HepG2 (cell line): ENCODE measurements around the gene TRIM7. TPM values are rescaled to one million over a fixed set of nuclear protein-coding genes. Genes with fewer than 3 reads are reported as not detected.

Experiments used
- GATAD1 ChIP-seq: IDR thresholded peaks from 2 replicates; pipeline ENCODE4 v1.6.1; 2016; ENCODE audit warnings: missing genetic modification reagents, missing compliant biosample characterization
- HDAC6 ChIP-seq: fragments of 200-600 bp; sonication (generic); IDR thresholded peaks from 2 replicates; pipeline ENCODE4 v1.7.0; 2017; ENCODE audit warnings: mild to moderate bottlenecking, antibody characterized with exemption, low read length, low read depth
- KDM2A ChIP-seq: sonication (generic); formaldehyde crosslinking; IDR thresholded peaks from 2 replicates; pipeline ENCODE4 v1.4.0; 2020; ENCODE audit warnings: low read depth, missing genetic modification reagents, borderline replicate concordance
- KLF16 ChIP-seq, 2 experiments: sonication (generic) in 1 of 2; formaldehyde crosslinking in 1 of 2; IDR thresholded peaks; 2 replicates each; pipeline versions ENCODE4 v1.6.1 to v1.8.0; 2016 to 2023; ENCODE audit warnings: missing genetic modification reagents in 2 of 2, missing compliant biosample characterization in 1 of 2
- NFATC3 ChIP-seq: sonication (generic); formaldehyde crosslinking; IDR thresholded peaks from 2 replicates; pipeline ENCODE4 v1.5.1; 2020; ENCODE audit warnings: mild to moderate bottlenecking, missing genetic modification reagents
- PHF5A ChIP-seq: IDR thresholded peaks from one replicate; pipeline ENCODE4 v1.6.1; 2018; ENCODE audit warnings: low read depth, missing genetic modification reagents; ENCODE audit not compliant: unreplicated experiment
- PPARG ChIP-seq: conservative IDR thresholded peaks from 2 replicates; pipeline ENCODE4 v1.6.1; 2016; ENCODE audit warnings: missing biosample characterization, missing genetic modification reagents
- RORA ChIP-seq: sonication (generic); formaldehyde crosslinking; IDR thresholded peaks from 2 replicates; pipeline ENCODE4 v1.5.0; 2020; ENCODE audit warnings: mild to moderate bottlenecking, missing genetic modification reagents, moderate library complexity
- ZNF614 ChIP-seq: IDR thresholded peaks from 2 replicates; pipeline ENCODE4 v1.6.1; 2018; ENCODE audit warnings: missing biosample characterization, missing genetic modification reagents, inconsistent platforms, borderline replicate concordance
- ZNF749 ChIP-seq: sonication (generic); formaldehyde crosslinking; IDR thresholded peaks from 2 replicates; pipeline ENCODE4 v1.8.0; 2022; ENCODE audit warnings: mild to moderate bottlenecking, missing genetic modification reagents, moderate library complexity, borderline replicate concordance
- ZNF790 ChIP-seq: sonication (generic); formaldehyde crosslinking; IDR thresholded peaks from 2 replicates; pipeline ENCODE4 v1.8.0; 2022; ENCODE audit warnings: missing genetic modification reagents, mild to moderate bottlenecking, borderline replicate concordance
- polyA plus RNA-seq, 8 experiments: library from polyadenylated mRNA; depleted of rRNA in 3 of 8; stranded (reverse) in 7 of 8; unstranded in 1 of 8; fragments of >200 nt; fragmentation: Illumina TruSeq in 4 of 8; extraction: Trizol in 4 of 8; gene quantifications; 2 replicates each; pipeline versions ENCODE4 v1.2.1 to v1.2.3, GENCODE V29; 2011 to 2016; ENCODE audit warnings: low read depth in 4 of 8, missing spikeins in 1 of 8, mixed read lengths in 1 of 8; ENCODE audit not compliant: insufficient read depth in 1 of 8
- total RNA-seq, 5 experiments: library from RNA; depleted of rRNA; stranded (reverse); fragments of >200 nt; fragmentation: Illumina TruSeq; extraction: Trizol; gene quantifications; 2 replicates each; pipeline ENCODE4 v1.2.3, GENCODE V29; 2016; ENCODE audit warnings: low read depth in 1 of 5
- TF ChIP-seq, protein P1 (sequence below): sonication (generic); formaldehyde crosslinking; IDR thresholded peaks from 2 replicates; pipeline ENCODE4 v1.4.0; 2020; ENCODE audit warnings: missing genetic modification reagents
- TF ChIP-seq, protein P2 (sequence below): sonication (generic); formaldehyde crosslinking; IDR thresholded peaks from 2 replicates; pipeline ENCODE4 v1.4.0; 2020; ENCODE audit warnings: missing genetic modification reagents
- TF ChIP-seq, protein P3 (sequence below): sonication (generic); formaldehyde crosslinking; IDR thresholded peaks from 2 replicates; pipeline ENCODE4; 2020; ENCODE audit warnings: missing genetic modification reagents, mild to moderate bottlenecking, borderline replicate concordance

TRIM7 gene
- total and polyA plus RNA-seq, 2 of the 13 experiments (the other 11 are each of a cell fraction or from before 2014, with no cell fraction given) = 0.13 TPM; not detected in 1

DNA sequence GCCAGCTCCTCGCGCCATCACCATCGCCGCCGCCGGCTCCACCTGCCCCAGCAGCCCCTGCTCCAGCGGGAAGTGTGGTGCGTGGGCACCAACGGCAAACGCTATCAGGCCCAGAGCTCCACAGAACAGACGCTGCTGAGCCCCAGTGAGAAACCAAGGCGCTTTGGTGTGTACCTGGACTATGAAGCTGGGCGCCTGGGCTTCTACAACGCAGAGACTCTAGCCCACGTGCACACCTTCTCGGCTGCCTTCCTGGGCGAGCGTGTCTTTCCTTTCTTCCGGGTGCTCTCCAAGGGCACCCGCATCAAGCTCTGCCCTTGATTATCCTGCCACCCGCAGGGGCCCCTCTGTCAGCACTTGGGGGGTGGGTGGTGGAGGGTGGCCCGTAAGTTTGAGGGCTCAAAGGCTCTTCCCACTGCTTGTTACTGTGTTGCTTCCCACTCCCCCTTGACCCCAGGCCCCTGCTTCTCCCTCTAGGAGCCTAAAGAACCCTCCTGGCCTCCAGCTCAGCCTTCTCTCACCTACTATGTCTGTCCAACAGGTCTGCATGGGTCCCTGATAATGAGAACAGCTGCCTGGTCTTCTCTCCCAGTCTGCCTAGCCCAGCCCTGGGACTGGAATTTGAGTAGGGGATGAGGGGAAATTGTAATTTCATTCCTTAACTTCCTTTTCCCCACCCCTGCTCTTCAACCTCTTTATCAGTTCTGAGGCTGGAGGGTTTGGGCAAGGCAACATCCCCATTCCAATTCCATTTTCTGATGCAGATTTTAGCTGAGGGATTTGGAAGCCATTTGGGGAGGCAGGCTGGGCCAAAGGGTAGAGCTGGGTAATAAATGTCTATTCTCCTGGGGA lies 29.7 kb upstream of the TRIM7 start (continued):
- TF ChIP-seq, protein P1, sequence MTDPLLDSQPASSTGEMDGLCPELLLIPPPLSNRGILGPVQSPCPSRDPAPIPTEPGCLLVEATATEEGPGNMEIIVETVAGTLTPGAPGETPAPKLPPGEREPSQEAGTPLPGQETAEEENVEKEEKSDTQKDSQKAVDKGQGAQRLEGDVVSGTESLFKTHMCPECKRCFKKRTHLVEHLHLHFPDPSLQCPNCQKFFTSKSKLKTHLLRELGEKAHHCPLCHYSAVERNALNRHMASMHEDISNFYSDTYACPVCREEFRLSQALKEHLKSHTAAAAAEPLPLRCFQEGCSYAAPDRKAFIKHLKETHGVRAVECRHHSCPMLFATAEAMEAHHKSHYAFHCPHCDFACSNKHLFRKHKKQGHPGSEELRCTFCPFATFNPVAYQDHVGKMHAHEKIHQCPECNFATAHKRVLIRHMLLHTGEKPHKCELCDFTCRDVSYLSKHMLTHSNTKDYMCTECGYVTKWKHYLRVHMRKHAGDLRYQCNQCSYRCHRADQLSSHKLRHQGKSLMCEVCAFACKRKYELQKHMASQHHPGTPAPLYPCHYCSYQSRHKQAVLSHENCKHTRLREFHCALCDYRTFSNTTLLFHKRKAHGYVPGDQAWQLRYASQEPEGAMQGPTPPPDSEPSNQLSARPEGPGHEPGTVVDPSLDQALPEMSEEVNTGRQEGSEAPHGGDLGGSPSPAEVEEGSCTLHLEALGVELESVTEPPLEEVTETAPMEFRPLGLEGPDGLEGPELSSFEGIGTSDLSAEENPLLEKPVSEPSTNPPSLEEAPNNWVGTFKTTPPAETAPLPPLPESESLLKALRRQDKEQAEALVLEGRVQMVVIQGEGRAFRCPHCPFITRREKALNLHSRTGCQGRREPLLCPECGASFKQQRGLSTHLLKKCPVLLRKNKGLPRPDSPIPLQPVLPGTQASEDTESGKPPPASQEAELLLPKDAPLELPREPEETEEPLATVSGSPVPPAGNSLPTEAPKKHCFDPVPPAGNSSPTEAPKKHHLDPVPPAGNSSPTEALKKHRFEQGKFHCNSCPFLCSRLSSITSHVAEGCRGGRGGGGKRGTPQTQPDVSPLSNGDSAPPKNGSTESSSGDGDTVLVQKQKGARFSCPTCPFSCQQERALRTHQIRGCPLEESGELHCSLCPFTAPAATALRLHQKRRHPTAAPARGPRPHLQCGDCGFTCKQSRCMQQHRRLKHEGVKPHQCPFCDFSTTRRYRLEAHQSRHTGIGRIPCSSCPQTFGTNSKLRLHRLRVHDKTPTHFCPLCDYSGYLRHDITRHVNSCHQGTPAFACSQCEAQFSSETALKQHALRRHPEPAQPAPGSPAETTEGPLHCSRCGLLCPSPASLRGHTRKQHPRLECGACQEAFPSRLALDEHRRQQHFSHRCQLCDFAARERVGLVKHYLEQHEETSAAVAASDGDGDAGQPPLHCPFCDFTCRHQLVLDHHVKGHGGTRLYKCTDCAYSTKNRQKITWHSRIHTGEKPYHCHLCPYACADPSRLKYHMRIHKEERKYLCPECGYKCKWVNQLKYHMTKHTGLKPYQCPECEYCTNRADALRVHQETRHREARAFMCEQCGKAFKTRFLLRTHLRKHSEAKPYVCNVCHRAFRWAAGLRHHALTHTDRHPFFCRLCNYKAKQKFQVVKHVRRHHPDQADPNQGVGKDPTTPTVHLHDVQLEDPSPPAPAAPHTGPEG (CRISPR knock-in tag) = no peak
- TF ChIP-seq RORA = no peak
- no peak for TF ChIP-seq HDAC6
- TF ChIP-seq, protein P2, sequence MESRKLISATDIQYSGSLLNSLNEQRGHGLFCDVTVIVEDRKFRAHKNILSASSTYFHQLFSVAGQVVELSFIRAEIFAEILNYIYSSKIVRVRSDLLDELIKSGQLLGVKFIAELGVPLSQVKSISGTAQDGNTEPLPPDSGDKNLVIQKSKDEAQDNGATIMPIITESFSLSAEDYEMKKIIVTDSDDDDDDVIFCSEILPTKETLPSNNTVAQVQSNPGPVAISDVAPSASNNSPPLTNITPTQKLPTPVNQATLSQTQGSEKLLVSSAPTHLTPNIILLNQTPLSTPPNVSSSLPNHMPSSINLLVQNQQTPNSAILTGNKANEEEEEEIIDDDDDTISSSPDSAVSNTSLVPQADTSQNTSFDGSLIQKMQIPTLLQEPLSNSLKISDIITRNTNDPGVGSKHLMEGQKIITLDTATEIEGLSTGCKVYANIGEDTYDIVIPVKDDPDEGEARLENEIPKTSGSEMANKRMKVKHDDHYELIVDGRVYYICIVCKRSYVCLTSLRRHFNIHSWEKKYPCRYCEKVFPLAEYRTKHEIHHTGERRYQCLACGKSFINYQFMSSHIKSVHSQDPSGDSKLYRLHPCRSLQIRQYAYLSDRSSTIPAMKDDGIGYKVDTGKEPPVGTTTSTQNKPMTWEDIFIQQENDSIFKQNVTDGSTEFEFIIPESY (CRISPR knock-in tag) = no peak; the same call in 1 of the 2 replicates
- TF ChIP-seq PPARG = no peak
- TF ChIP-seq, protein P3, sequence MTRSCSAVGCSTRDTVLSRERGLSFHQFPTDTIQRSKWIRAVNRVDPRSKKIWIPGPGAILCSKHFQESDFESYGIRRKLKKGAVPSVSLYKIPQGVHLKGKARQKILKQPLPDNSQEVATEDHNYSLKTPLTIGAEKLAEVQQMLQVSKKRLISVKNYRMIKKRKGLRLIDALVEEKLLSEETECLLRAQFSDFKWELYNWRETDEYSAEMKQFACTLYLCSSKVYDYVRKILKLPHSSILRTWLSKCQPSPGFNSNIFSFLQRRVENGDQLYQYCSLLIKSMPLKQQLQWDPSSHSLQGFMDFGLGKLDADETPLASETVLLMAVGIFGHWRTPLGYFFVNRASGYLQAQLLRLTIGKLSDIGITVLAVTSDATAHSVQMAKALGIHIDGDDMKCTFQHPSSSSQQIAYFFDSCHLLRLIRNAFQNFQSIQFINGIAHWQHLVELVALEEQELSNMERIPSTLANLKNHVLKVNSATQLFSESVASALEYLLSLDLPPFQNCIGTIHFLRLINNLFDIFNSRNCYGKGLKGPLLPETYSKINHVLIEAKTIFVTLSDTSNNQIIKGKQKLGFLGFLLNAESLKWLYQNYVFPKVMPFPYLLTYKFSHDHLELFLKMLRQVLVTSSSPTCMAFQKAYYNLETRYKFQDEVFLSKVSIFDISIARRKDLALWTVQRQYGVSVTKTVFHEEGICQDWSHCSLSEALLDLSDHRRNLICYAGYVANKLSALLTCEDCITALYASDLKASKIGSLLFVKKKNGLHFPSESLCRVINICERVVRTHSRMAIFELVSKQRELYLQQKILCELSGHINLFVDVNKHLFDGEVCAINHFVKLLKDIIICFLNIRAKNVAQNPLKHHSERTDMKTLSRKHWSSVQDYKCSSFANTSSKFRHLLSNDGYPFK (CRISPR knock-in tag) = no peak
- TF ChIP-seq ZNF790 (CRISPR knock-in tag) = no peak
- no peak for TF ChIP-seq ZNF614 (CRISPR knock-in tag)
- TF ChIP-seq GATAD1 = no peak
- peak; percentile 16; the same call in 1 of the 2 replicates for TF ChIP-seq KDM2A (CRISPR knock-in tag)
- no peak for TF ChIP-seq NFATC3 (CRISPR knock-in tag)
- TF ChIP-seq KLF16 (CRISPR knock-in tag; IDR thresholded peaks at IDR 0.05) = no peak; a peak in 1 of 4 replicates
- TF ChIP-seq ZNF749 (CRISPR knock-in tag) = 0 out of 2 replicates have a peak, but pooled peaks have one; percentile 24
- peak; percentile 31 for TF ChIP-seq PHF5A (CRISPR knock-in tag)
